ENCODE results near the gene SLC12A1.

The SLC12A1 gene

GRCh38 chr15:48244921-48245320 is 38.8 kb downstream of the SLC12A1 start:
- DNase-seq: peak; percentile 17

GRCh38 chr15:48248414-48248813 is 42.3 kb downstream of the SLC12A1 start:
- no peak for DNase-seq

GRCh38 chr15:48250640-48251076 is 44.6 kb downstream of the SLC12A1 start:
- peak; percentile 72 for DNase-seq

- no peak for DNase-seq
These were observed 47.1 kb downstream of the SLC12A1 start for GRCh38 chr15:48253172-48253571.

GRCh38 chr15:48265135-48265534 is 59.0 kb downstream of the SLC12A1 start:
- no peak for DNase-seq

GRCh38 chr15:48266024-48266689 is 60.1 kb downstream of the SLC12A1 start:
- DNase-seq: no peak

- no peak for DNase-seq
These were observed 61.7 kb downstream of the SLC12A1 start for GRCh38 chr15:48267766-48268165.

GRCh38 chr15:48273049-48273448 is 66.9 kb downstream of the SLC12A1 start:
- no peak for DNase-seq

- DNase-seq: no peak
These were observed 72.6 kb downstream of the SLC12A1 start for GRCh38 chr15:48278666-48279065.

- no peak for DNase-seq
These were observed 73.5 kb downstream of the SLC12A1 start for GRCh38 chr15:48279608-48280007.

- DNase-seq: no peak
These were observed 75.6 kb downstream of the SLC12A1 start for GRCh38 chr15:48281674-48282073.

GRCh38 chr15:48282216-48282615 is 76.1 kb downstream of the SLC12A1 start:
- no peak for DNase-seq

- DNase-seq: no peak
These were observed 77.5 kb downstream of the SLC12A1 start for GRCh38 chr15:48283396-48284145.

- peak; percentile 87 for DNase-seq
These were observed 79.5 kb downstream of the SLC12A1 start for GRCh38 chr15:48285329-48286214.

GRCh38 chr15:48289628-48290027 is 83.5 kb downstream of the SLC12A1 start:
- no peak for DNase-seq

- no peak for DNase-seq
These were observed 86.4 kb downstream of the SLC12A1 start for GRCh38 chr15:48292458-48292857.

GRCh38 chr15:48297668-48298067 is 91.6 kb downstream of the SLC12A1 start:
- no peak for DNase-seq

- no peak for DNase-seq
These were observed 92.8 kb downstream of the SLC12A1 start for GRCh38 chr15:48298914-48299313.

- DNase-seq: no peak
These were observed 93.9 kb downstream of the SLC12A1 start for GRCh38 chr15:48300038-48300437.

GRCh38 chr15:48304398-48304797 is 98.3 kb downstream of the SLC12A1 start:
- DNase-seq: no peak

- no peak for DNase-seq
These were observed 100.5 kb downstream of the SLC12A1 start for GRCh38 chr15:48306639-48307038.

- peak; percentile 23 for DNase-seq
These were observed 101.5 kb downstream of the SLC12A1 start for GRCh38 chr15:48307586-48307985.

GRCh38 chr15:48309740-48310139 is 103.6 kb downstream of the SLC12A1 start:
- DNase-seq: no peak
